Astrocyte (in vitro differentiated cells and primary cell): ENCODE measurements around the gene ALDH6A1.

Experiments
- EZH2 ChIP-seq: IDR thresholded peaks from 2 replicates; pipeline ENCODE4 v1.6.1; 2012; ENCODE audit warnings: mild to moderate bottlenecking, low read length, inconsistent platforms; ENCODE audit not compliant: insufficient read depth
- TF ChIP-seq, protein P1 (sequence below): IDR thresholded peaks from 2 replicates; pipeline ENCODE4 v1.5.1; 2011; ENCODE audit warnings: low read depth, mild to moderate bottlenecking, inconsistent platforms, low read length, moderate library complexity; ENCODE audit not compliant: insufficient read depth

- TF ChIP-seq, protein P1, sequence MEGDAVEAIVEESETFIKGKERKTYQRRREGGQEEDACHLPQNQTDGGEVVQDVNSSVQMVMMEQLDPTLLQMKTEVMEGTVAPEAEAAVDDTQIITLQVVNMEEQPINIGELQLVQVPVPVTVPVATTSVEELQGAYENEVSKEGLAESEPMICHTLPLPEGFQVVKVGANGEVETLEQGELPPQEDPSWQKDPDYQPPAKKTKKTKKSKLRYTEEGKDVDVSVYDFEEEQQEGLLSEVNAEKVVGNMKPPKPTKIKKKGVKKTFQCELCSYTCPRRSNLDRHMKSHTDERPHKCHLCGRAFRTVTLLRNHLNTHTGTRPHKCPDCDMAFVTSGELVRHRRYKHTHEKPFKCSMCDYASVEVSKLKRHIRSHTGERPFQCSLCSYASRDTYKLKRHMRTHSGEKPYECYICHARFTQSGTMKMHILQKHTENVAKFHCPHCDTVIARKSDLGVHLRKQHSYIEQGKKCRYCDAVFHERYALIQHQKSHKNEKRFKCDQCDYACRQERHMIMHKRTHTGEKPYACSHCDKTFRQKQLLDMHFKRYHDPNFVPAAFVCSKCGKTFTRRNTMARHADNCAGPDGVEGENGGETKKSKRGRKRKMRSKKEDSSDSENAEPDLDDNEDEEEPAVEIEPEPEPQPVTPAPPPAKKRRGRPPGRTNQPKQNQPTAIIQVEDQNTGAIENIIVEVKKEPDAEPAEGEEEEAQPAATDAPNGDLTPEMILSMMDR = no peak
- no peak for TF ChIP-seq EZH2
Observed at GRCh38 chr14:74045522-74045921, 38.7 kb downstream of the ALDH6A1 start.
